DMS79 (cell line): Measurements from ENCODE around the gene LRTM2.

Experiments
- DNase-seq: peaks from one replicate; lab custom pipeline; 2025; lab: John Stamatoyannopoulos, UW

Gene LRTM2

DNA sequence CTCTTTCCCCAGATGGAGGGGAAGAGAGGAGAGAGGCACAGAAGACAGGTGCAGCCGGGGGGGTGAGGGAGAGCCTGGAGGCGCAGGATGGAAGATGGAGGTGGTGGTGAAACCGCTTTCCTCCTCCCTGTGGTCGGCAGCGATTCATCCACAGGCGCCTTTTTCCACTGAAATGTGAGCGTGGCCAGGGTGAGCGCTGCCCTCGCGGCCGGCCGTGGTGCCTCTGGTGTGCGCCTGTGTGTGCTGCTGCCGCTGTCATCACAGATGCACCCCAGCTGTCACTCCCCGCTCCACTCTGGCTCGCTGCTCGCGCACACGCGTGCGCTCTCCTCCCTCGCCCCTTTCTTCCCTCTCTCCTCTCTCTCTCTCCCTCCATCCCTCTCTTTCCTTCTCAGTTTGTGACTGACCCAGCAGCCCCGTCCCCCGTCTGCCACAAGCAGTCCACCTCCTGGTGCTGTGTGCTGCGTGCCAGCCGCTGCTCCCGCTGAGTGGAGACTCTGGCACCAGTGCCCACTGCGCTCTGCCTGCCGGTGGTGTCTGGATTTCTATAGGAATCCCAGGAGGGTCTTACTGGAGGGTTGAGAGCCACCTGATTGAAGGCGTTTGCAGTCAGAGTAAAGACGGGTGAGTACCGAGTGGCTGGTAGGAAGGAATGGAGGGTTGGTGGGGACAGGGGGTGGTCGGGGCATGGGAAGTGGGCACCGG, at the start of gene LRTM2:
Gene LRTM2 (plus strand): TSS at position 375 of the 705 bp plus-strand sequence. CDS start 7,584 bp downstream, outside the sequence.
- no peak for DNase-seq

- no peak for DNase-seq
Measured at GRCh38 chr12:1773937-1774655, 46.3 kb upstream of the LRTM2 start.

DNA sequence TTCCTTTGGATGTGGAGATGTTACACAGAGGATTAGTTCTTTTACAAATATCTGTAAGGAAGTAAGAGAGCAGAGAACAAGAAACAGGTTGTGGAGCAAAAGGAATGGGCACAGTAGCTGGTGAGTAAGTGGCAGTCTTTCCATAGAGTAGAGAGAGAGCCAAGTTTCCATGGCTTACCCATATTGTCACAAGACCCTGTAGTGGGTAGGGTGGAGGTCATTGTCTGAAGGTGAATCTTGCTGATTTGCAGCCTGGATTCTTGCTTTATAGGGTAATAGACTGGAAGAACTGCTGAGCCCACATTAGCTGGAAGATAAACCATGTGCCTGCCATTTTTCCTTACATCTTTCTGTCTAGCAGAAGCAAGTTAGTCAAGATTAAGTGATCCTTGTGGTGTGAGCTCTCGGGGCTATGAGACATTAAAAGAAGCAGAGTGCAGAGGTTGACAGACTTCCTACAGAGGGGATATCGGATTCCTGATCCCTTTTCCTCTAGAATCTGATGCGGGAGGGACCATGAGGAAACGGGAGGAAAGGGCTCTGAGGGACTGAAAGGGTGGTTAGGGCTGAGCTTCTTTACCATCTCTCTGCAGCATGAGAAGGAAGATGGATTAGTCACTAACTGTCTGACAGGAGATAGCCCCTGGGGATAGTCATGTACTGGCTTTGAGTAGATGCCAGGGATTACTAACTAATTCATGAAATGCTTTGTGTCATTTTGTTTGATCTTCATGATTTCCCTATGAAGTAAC, 44.0 kb upstream of the LRTM2 start:
- no peak for DNase-seq

DNA sequence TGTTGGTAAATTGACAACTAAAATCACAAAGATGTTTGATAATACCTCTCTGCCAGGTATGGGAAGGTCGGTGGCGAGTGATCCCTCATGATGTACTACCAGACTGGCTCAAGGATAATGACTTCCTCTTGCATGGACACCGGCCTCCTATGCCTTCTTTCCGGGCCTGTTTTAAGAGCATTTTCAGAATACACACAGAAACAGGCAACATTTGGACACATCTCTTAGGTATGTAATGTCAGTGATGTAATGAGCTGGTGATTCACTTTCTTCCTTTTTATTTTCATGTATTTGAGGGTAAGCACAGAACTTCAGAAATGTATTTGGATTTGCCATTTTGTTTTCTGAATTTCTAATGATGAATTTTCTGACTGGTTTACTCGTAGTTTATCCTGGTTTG, 42.6 kb upstream of the LRTM2 start:
- no peak for DNase-seq

GRCh38 chr12:1778911-1779310, 41.5 kb upstream of the LRTM2 start:
- no peak for DNase-seq

DNA sequence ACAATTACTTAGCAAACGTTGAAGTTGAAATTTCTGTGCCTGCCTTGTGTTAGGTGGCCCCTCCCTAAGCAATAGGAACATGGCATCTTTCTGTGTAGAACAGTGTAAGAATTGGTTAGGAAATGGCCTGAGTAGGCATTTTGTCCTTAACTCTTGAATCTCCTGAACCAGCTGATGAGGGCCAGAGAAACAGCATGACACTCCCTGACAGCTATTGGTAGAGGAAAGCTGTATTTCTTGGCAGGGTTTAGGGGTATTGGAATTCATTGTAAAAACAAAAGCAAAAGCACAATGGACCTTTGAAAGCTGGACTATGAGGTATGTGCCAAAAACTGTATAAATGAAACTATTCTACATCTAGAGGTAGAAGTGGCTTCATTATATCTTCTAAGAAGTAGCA, 40.6 kb upstream of the LRTM2 start:
- no peak for DNase-seq

DNA sequence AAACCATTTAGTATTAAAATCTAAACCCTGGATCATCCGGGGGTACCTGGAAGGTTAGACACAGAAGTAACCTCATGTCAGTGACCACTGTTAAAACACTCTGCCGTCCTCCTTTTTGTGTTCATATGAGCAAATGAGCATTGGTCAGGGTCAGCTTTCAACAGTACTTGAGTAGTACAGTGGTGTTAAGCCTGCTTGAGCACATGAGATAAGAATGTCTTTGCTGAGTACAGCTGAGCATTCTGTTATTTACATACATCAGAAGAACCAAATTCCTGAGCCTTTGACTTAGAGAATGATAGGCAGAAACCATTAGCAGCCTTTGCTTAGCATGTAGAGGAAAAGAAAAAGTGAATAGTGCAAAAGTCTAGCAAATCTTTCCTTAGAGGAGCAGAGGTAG, 38.6 kb upstream of the LRTM2 start:
- DNase-seq: no peak

GRCh38 chr12:1782215-1782614, 38.1 kb upstream of the LRTM2 start:
- DNase-seq: no peak

DNA sequence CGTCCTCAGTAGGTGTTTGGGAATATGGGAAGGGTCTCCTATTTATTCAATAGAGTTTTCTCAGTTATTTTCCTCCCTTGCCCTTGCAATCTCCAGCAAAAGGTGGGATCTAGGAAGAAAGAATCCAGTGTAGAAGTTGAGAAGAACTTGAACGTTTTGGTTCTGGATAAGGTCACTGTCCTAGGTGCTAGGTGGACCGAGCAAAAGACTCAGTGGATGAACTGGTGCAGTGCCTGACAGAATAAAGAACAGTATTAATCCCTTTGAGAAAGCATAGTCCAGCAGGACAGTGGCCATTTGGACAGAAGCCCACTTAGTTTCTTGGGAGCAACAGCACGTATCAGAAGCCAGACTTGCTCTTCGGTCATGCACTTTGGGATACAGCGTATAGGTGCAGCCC, 32.7 kb upstream of the LRTM2 start:
- DNase-seq: no peak

- DNase-seq: no peak
Measured at GRCh38 chr12:1790444-1790843, 29.9 kb upstream of the LRTM2 start.

- DNase-seq: peak; percentile 13
Measured at GRCh38 chr12:1791104-1791841, 29.1 kb upstream of the LRTM2 start.

DNA sequence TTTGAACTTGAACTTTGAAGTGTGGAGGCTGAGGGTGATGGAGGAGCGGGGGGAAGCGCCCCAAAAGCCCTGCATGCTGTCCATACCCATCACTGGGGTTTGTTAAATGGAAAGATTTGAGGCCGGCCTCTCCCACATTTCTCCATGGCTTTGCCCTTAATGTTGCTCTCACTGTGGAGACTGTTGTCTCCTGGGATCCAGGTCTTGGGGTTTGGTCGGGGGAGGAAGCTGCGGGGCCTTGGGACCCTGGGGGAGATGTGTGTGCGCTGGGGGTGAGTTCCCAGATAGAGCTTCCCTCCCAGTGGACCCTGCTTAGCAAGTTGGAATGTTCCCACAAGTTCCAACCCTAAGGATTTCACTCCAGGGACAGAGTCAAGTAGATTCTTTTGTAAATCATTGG, 28.0 kb upstream of the LRTM2 start:
- no peak for DNase-seq

GRCh38 chr12:1793426-1794210, 26.7 kb upstream of the LRTM2 start:
- no peak for DNase-seq

- DNase-seq: no peak
Measured at GRCh38 chr12:1794440-1795090, 25.8 kb upstream of the LRTM2 start.

- no peak for DNase-seq
Measured at GRCh38 chr12:1795221-1795784, 25.1 kb upstream of the LRTM2 start.

DNA sequence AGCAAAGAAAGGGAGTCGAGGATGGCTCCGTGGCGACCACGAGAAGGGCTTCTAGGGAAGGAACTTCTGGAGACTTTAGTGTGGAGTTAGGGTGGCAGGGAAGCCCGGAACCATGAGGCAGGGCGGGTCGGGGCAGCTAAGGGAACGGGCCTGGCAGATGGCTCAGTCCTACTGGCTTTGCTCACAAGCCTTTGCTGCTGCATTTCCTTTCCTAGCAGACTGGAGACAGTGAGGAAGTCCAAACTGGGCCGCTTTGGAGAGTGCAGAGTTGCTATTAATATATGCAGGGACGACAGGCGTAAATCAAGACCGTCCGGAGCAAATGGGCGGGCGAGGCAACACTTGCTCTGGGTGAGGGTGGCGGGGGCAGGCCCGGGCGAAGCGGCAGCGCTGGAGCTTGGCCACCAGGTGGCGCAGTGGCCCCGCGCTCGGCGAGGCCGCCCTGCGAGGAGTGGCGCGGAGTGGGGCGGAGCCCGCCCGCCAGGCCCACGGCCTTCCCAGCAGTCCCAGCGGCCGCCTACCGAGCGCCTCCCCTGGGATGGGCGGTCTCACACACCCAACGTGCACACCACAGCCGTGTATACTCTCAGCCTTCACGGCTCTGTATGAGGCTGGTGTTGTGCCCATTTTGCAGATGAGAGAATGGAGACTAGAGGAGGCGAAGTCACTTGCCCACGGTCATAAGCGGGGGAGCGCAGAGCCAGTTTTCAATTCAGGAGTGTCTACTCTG, 24.4 kb upstream of the LRTM2 start:
- no peak for DNase-seq

GRCh38 chr12:1796515-1797010, 23.8 kb upstream of the LRTM2 start:
- DNase-seq: no peak

- DNase-seq: no peak
Measured at GRCh38 chr12:1797011-1797901, 23.1 kb upstream of the LRTM2 start.
